WERI-Rb-1 (cell line): ENCODE measurements around the gene CAMK2B.

ENCODE experiments used
- DNase-seq: peaks from one replicate; pipeline ENCODE4 v3.0.0-alpha.2; 2020
- H3K27ac ChIP-seq: fragments of 250-450 bp; sonication (Bioruptor Pico); 2 replicates; pipeline ENCODE4 v1.5.1; 2020; ENCODE audit warnings: mild to moderate bottlenecking, moderate library complexity
- H3K27me3 ChIP-seq: fragments of 250-450 bp; sonication (Bioruptor Pico); 2 replicates; pipeline ENCODE4 v1.5.1; 2021; ENCODE audit warnings: mild to moderate bottlenecking, low read depth, moderate library complexity; ENCODE audit not compliant: insufficient read depth, severe bottlenecking
- H3K36me3 ChIP-seq: fragments of 250-450 bp; sonication (Bioruptor Pico); 2 replicates; pipeline ENCODE4 v1.5.1; 2020; ENCODE audit warnings: mild to moderate bottlenecking, moderate library complexity
- H3K4me3 ChIP-seq: 2 replicates; pipeline ENCODE4 v1.5.1; 2011; ENCODE audit warnings: low read depth, mild to moderate bottlenecking, control low read depth, low read length
- H3K9me3 ChIP-seq: fragments of 250-450 bp; sonication (Bioruptor Pico); 2 replicates; pipeline ENCODE4 v1.5.1; 2021; ENCODE audit warnings: mild to moderate bottlenecking, moderate library complexity; ENCODE audit not compliant: severe bottlenecking
- TF ChIP-seq, protein P1 (sequence below): IDR thresholded peaks from 2 replicates; pipeline ENCODE4 v1.5.1; 2011; ENCODE audit warnings: low read depth, mild to moderate bottlenecking, control low read depth, inconsistent platforms, low read length

The CAMK2B gene

DNA sequence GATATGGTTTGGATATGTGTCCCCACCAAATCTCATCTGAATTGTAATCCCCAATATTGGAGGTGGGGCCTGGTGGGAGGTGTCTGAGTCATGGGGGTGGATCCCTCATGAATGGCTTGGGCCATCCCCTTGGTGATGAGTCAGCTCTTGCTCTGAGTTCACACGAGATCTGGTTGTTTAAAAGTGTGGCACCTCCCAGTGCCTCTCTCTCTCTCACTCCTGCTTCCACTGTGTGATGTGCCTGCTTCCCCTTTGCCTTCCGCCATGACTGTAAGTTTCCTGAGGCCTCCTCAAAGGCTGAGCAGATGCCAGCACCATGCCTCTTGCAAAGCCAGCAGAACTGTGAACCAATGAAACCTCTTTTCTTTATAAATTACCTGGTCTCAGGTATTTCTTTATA, 131.3 kb downstream of the CAMK2B start:
- no peak overlapping the region for H3K4me3 ChIP-seq
- H3K27ac ChIP-seq, result no peak overlapping the region
- no peaks in the 10 kb centered on the region for H3K27me3 ChIP-seq
- TF ChIP-seq, protein P1, sequence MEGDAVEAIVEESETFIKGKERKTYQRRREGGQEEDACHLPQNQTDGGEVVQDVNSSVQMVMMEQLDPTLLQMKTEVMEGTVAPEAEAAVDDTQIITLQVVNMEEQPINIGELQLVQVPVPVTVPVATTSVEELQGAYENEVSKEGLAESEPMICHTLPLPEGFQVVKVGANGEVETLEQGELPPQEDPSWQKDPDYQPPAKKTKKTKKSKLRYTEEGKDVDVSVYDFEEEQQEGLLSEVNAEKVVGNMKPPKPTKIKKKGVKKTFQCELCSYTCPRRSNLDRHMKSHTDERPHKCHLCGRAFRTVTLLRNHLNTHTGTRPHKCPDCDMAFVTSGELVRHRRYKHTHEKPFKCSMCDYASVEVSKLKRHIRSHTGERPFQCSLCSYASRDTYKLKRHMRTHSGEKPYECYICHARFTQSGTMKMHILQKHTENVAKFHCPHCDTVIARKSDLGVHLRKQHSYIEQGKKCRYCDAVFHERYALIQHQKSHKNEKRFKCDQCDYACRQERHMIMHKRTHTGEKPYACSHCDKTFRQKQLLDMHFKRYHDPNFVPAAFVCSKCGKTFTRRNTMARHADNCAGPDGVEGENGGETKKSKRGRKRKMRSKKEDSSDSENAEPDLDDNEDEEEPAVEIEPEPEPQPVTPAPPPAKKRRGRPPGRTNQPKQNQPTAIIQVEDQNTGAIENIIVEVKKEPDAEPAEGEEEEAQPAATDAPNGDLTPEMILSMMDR, result no peak
- H3K36me3 ChIP-seq, result no peaks in the 10 kb centered on the region
- no peaks in the 10 kb centered on the region for H3K9me3 ChIP-seq
- DNase-seq, result no peak

DNA sequence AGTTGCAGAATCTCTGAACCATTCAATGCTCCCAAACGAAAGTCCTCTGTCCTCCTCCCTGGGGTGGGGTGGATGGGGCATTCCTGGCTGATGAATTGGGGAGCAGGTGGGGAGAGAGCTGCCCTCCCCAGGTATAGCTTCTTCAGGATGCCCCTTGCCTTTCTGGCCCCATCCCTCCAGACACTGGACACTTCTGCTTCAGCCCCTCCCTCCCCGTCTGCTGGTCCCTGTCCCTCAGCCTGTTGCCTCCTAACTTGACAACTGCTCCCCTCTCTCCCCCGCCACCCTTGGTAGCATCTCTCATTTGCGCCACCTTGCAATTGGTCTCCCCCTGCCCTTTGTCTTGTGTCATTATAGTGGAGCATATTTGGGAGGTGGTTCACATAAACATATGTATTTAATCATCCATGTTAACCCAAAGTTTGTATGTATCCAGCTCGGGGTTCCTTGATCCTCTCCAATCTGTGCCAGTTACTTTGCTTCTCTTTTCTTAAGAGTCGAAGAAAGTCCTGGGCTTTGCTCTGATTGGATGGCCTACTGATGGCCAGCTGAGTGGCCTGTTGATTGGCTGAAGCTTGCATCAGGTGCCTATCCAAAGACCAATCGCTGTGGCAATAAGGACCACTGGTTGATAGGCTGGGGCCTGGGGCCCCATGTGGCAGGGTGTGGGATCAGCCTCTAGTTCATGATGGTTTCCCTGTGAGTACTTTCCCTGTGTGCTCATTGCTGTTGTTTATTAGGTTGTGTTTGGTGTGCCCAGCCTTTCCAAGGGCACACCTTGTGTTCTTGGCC, 132.2 kb downstream of the CAMK2B start:
- Histone ChIP-seq H3K27ac (no peak overlapping the region), H3K36me3 (no peaks in the 10 kb centered on the region), H3K9me3 (no peaks in the 10 kb centered on the region), H3K27me3 (no peaks in the 10 kb centered on the region), H3K4me3 (no peak overlapping the region)
- DNase-seq, result no peak
- TF ChIP-seq, protein P1, result no peak

DNA sequence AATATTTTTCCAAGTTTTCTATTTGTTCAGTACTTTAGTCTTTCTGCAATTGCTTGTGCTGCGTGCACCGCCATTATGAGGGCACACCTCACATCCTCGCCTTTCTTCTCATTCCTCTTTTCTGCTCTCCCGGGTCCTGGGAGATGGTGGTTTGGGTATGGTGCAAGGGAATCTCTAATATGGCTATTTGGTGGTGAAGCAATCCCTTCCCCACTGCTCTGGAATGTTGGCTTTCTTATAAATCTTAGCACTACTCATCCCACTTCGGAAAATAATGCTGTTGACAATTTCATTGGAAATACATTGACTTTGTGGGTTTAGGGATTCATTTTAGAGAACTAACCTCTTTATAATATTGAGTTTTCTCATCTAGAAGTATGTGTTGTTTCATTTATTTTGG, 134.2 kb downstream of the CAMK2B start:
- Histone ChIP-seq H3K36me3 (no peaks in the 10 kb centered on the region), H3K4me3 (no peak overlapping the region), H3K27me3 (no peaks in the 10 kb centered on the region), H3K27ac (no peak overlapping the region), H3K9me3 (no peaks in the 10 kb centered on the region)
- TF ChIP-seq, protein P1, result no peak
- no peak for DNase-seq

DNA sequence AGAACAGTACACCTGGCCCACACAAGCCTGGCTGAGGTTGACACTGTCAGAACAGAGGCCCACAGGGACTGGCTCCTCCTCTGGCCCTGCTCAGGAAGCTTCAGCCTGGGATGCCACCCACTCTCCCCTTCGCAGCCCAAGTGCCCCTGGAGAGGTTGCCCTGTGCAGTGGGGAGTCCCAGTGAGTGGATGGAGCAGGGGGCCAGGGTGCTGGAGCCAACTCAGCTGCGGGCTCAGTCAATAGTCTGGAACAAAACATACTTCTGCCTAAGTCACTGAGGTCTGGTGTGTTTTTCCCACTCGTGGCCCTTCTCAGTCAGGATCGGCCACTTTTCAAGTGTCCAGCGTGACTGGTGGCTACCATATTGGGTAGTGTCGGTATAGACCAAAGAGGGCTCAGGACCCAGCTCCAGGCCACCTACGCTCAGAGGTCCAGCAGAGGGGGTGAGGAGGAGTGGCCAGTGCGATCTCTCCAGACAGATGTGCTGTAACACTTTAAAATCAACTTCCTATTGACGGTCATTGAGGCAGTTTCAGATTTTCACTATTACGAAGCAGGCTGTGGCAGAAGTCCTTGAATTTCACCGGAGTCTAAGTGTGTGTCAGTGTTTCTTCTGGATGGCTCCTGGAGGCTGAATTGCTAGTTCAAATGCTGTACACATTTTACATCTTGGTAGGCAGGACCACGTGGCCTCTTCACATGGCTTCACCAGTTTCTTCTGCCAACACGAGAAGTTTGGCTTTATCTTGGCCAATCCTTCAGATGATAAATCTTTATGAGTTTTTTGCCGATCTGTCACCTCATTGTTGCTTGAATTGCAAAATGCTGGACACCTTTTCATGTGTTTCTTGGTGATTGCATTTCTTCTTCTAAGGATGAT, 135.2 kb downstream of the CAMK2B start:
- TF ChIP-seq, protein P1, result no peak
- Histone ChIP-seq H3K36me3 (no peaks in the 10 kb centered on the region), H3K9me3 (no peaks in the 10 kb centered on the region), H3K27me3 (no peaks in the 10 kb centered on the region), H3K27ac (peak overlapping the region; percentile 74), H3K4me3 (no peak overlapping the region)
- DNase-seq, result no peak

DNA sequence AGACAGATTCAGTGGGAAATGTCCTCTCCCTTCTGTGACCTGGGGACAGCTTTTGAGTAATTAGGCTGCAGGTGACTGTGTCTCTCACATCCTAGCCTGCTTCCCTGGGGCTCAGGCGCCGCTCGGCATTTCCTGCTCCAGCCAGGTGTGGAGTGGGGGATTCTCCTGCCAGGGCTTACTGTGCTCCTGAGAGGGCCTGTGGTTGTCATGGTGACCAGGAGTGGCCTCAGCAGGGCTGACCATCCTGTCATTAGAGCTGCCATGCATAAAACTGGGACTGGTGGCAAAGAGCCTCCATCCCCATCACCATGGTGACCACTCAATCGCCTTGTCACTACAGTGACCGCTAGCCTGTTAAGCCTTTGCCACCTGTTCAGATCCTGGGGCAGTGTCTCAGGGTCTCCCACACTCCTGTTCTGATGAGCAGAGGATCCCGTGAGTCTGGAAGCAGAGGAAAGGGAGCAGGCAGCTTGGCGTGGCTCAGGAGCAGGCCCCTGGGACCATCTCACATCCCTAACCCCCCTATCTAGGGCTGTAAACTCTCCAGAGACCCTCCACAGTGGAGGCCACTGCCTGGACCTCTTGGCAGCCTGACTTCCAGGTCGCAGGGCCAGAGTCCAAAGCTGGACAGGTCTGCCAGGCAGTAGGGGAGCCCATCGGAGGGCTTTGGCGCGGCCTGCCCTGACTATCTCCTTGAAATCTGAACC, 136.0 kb downstream of the CAMK2B start, which contains the start of gene GCK:
TSS of gene GCK (minus strand) at position 154 of the 707 bp plus-strand sequence. CDS start 486 bp downstream, outside the sequence.
- TF ChIP-seq, protein P1, result no peak
- H3K36me3 ChIP-seq, result no peaks in the 10 kb centered on the region
- DNase-seq, result peak; percentile 88

More for the DNA sequence above, 136.0 kb downstream of the CAMK2B start, which contains the start of gene GCK:
- Histone ChIP-seq H3K27me3 (no peaks in the 10 kb centered on the region), H3K9me3 (no peaks in the 10 kb centered on the region), H3K27ac (peak within 1 kb of the TSS; percentile 74), H3K4me3 (no peak within 1 kb of the TSS)
